A549 (cell line): ENCODE results near the gene NDUFV2. TPM values are rescaled to one million over a fixed set of nuclear protein-coding genes. Genes with fewer than 3 reads are reported as not detected.

Experiments used
- ATAC-seq, 2 experiments: fragments of 200-7000 bp in 1 of 2; fragments of >200 bp in 1 of 2; cut with Nextera tagmentation in 1 of 2; cut with Tn5 transposase in 1 of 2; 3 replicates each; pipeline versions ENCODE4 v1.8.0 to v1.9.1; 2018 to 2020; ENCODE audit warnings: mild to moderate bottlenecking in 1 of 2, moderate library complexity in 1 of 2
- CTCF ChIA-PET: fragments of 300-600 bp; sonication (Branson Sonifier 250); formaldehyde crosslinking; extraction: SDS; loops from one replicate; lab custom pipeline; 2021; ENCODE audit warnings: antibody characterized with exemption, inconsistent platforms; lab: Yijun Ruan, JAX
- POLR2A ChIA-PET: fragments of 350-600 bp; formaldehyde crosslinking; extraction: SDS; loops from one replicate; lab custom pipeline; 2021; ENCODE audit warnings: antibody characterized with exemption, inconsistent platforms; lab: Yijun Ruan, JAX
- DNase-seq, 2 experiments: peaks; one replicate each; pipeline versions ENCODE4 v3.0.0 to v3.0.0-alpha.2; 2011 to 2016; ENCODE audit warnings: low read depth in 1 of 2, low spot score in 1 of 2
- FAIRE-seq: peaks from 2 replicates; lab custom pipeline; 2011; peaks lifted over from hg19 to GRCh38; lab: Jason Lieb, UNC
- H3K27ac ChIP-seq, 2 experiments: fragments of >200 bp; sonication (Bioruptor Twin); formaldehyde crosslinking; 3 replicates each; pipeline ENCODE4 v1.5.1; 2016 to 2017
- H3K4me1 ChIP-seq: fragments of >200 bp; sonication (Bioruptor Twin); formaldehyde crosslinking; 3 replicates; pipeline ENCODE4 v1.6.1; 2016
- H3K4me2 ChIP-seq: fragments of >200 bp; sonication (Bioruptor Twin); formaldehyde crosslinking; 3 replicates; pipeline ENCODE4 v1.6.1; 2016
- H3K4me3 ChIP-seq: fragments of >200 bp; sonication (Bioruptor Twin); formaldehyde crosslinking; 3 replicates; pipeline ENCODE4 v1.5.1; 2016
- H3K9me3 ChIP-seq: fragments of >200 bp; sonication (Bioruptor Twin); formaldehyde crosslinking; 3 replicates; pipeline ENCODE4 v1.6.1; 2016
- CBX2 ChIP-seq: fragments of 200-600 bp; sonication (generic); IDR thresholded peaks from 2 replicates; pipeline ENCODE4 v1.6.1; 2016; ENCODE audit warnings: low read depth, mild to moderate bottlenecking, borderline replicate concordance
- CBX8 ChIP-seq: fragments of 200-600 bp; sonication (generic); IDR thresholded peaks from 2 replicates; pipeline ENCODE4 v1.6.1; 2016
- CEBPB ChIP-seq, 2 experiments: fragments of >200 bp in 1 of 2; sonication (Bioruptor Twin) in 1 of 2; formaldehyde crosslinking in 1 of 2; IDR thresholded peaks; 2 replicates each; pipeline ENCODE4 v1.6.1; 2012 to 2016
- CTCF ChIP-seq: fragments of >200 bp; sonication (Bioruptor Twin); formaldehyde crosslinking; IDR thresholded peaks from 3 replicates; pipeline ENCODE4 v1.5.1; 2016
- E2F6 ChIP-seq: IDR thresholded peaks from 2 replicates; pipeline ENCODE4 v1.6.1; 2012; ENCODE audit warnings: low read depth, borderline replicate concordance
- EHF ChIP-seq: fragments of 250-450 bp; sonication (Bioruptor Pico); IDR thresholded peaks from 2 replicates; pipeline ENCODE4 v1.5.0; 2020; ENCODE audit warnings: mild to moderate bottlenecking
- EP300 ChIP-seq, 2 experiments: fragments of >200 bp; sonication (Bioruptor Twin); formaldehyde crosslinking; IDR thresholded peaks; 2 replicates in 1 of 2; 3 replicates in 1 of 2; pipeline ENCODE4 v1.6.1; 2016 to 2017
- ESRRA ChIP-seq: fragments of 150-350 bp; IDR thresholded peaks from 2 replicates; pipeline ENCODE4 v1.6.1; 2014; ENCODE audit warnings: mild to moderate bottlenecking, low read length, borderline replicate concordance
- HOXA7 ChIP-seq: fragments of 250-450 bp; sonication (Bioruptor Pico); IDR thresholded peaks from 2 replicates; pipeline ENCODE4 v1.5.0; 2020; ENCODE audit warnings: mild to moderate bottlenecking, moderate library complexity
- JUNB ChIP-seq: fragments of >200 bp; sonication (Bioruptor Twin); formaldehyde crosslinking; IDR thresholded peaks from 2 replicates; pipeline ENCODE4 v1.6.1; 2016
- NFE2L2 ChIP-seq: fragments of 150-350 bp; conservative IDR thresholded peaks from 2 replicates; pipeline ENCODE4 v1.6.1; 2014; ENCODE audit warnings: low read length
- POLR2AphosphoS2 ChIP-seq: conservative IDR thresholded peaks from 2 replicates; pipeline ENCODE4 v1.6.1; 2012; ENCODE audit warnings: low read length, improper control_type of control experiment, inconsistent platforms
- RARB ChIP-seq: fragments of 250-450 bp; sonication (Bioruptor Pico); IDR thresholded peaks from 2 replicates; pipeline ENCODE4 v1.8.0; 2021; ENCODE audit warnings: mild to moderate bottlenecking, moderate library complexity
- ZFP36 ChIP-seq: fragments of 450-650 bp; IDR thresholded peaks from 2 replicates; pipeline ENCODE4 v1.6.1; 2014; ENCODE audit warnings: borderline replicate concordance; ENCODE audit not compliant: partially characterized antibody
- ZNF302 ChIP-seq: fragments of 250-450 bp; sonication (Bioruptor Pico); IDR thresholded peaks from 2 replicates; pipeline ENCODE4 v1.9.0; 2021; ENCODE audit warnings: inconsistent platforms, mild to moderate bottlenecking, moderate library complexity
- ZSCAN20 ChIP-seq: fragments of 250-450 bp; sonication (Bioruptor Pico); IDR thresholded peaks from 2 replicates; pipeline ENCODE4 v1.8.0; 2022; ENCODE audit warnings: mild to moderate bottlenecking, moderate library complexity
- whole genome bisulfite sequencing: methylation state at CpG from one replicate; pipeline ENCODE4 v1.1.6; 2017; ENCODE audit errors: missing lambda C conversion rate; 5-methylcytosine and 5-hydroxymethylcytosine counted together
- polyA plus RNA-seq, 4 experiments: library from polyadenylated mRNA; depleted of rRNA in 3 of 4; stranded (reverse); fragments of >200 nt; fragmentation: RNase III in 1 of 4; extraction: RNeasy Plus Mini Kit Qiagen cat#74134 plus additional on column Dnase treatment in 1 of 4; gene quantifications; 2 replicates in 3 of 4; 3 replicates in 1 of 4; pipeline ENCODE4 v1.2.3, GENCODE V29; 2011 to 2017
- TF ChIP-seq, protein P1 (sequence below): IDR thresholded peaks from 2 replicates; pipeline ENCODE4 v1.6.1; 2012
- TF ChIP-seq, protein P2 (sequence below): IDR thresholded peaks from 2 replicates; pipeline ENCODE4 v1.6.1; 2012

The NDUFV2 gene
- polyA plus RNA-seq, 2 of the 4 experiments (the other 2 are of a cell fraction), result 115 to 180 TPM

GRCh38 chr18:9117980-9118841, 15.7 kb downstream of the NDUFV2 start:
- FAIRE-seq (no peak), ATAC-seq (no peak), DNase-seq (no peak)
- ChIA-PET POLR2A (no interaction called here), CTCF (interaction anchor here (1.0 to 1.1 kb wide), 2 partner anchors 14 to 32 kb away, joined by 3 to 4 read pairs; no protein-coding TSS in a partner anchor)
- WGBS, result 77% methylated on average over 5 of the region's 5 CpGs
- peak overlapping the region; percentile 48; the same call in 2 of the 3 replicates for H3K4me2 ChIP-seq
- no peaks in the 10 kb centered on the region for H3K9me3 ChIP-seq
- H3K4me3 ChIP-seq, result no peak overlapping the region
- H3K27ac ChIP-seq, result no peak overlapping the region
- H3K4me1 ChIP-seq, result peaks cover 38% of the 10 kb centered on the region
- TF ChIP-seq ZFP36, result no peak
- no peak for TF ChIP-seq ZSCAN20 (CRISPR knock-in tag)
- TF ChIP-seq ESRRA, result no peak
- TF ChIP-seq, protein P1, sequence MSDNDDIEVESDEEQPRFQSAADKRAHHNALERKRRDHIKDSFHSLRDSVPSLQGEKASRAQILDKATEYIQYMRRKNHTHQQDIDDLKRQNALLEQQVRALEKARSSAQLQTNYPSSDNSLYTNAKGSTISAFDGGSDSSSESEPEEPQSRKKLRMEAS, result no peak
- TF ChIP-seq, protein P2, sequence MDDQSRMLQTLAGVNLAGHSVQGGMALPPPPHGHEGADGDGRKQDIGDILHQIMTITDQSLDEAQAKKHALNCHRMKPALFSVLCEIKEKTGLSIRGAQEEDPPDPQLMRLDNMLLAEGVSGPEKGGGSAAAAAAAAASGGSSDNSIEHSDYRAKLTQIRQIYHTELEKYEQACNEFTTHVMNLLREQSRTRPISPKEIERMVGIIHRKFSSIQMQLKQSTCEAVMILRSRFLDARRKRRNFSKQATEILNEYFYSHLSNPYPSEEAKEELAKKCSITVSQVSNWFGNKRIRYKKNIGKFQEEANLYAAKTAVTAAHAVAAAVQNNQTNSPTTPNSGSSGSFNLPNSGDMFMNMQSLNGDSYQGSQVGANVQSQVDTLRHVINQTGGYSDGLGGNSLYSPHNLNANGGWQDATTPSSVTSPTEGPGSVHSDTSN, result no peak
- no peak for TF ChIP-seq RARB
- TF ChIP-seq CEBPB (IDR thresholded peaks at IDR 0.05), result no peak
- no peak for TF ChIP-seq POLR2AphosphoS2
- no peak for TF ChIP-seq ZNF302 (CRISPR knock-in tag)
- TF ChIP-seq CBX2, result no peak
- TF ChIP-seq JUNB, result no peak
- no peak for TF ChIP-seq NFE2L2
- TF ChIP-seq EHF, result no peak
- no peak for TF ChIP-seq CTCF
- no peak for TF ChIP-seq HOXA7 (CRISPR knock-in tag)

- no peak overlapping the region for H3K27ac ChIP-seq
- POLR2A ChIA-PET, result no interaction called here
- FAIRE-seq (no peak), DNase-seq (no peak), ATAC-seq (no peak)
- H3K4me3 ChIP-seq, result no peak overlapping the region
- no peak for TF ChIP-seq E2F6
- TF ChIP-seq CTCF, result no peak
- TF ChIP-seq EP300 (IDR thresholded peaks at IDR 0.05), result no peak
- TF ChIP-seq CBX8, result no peak
- no peak overlapping the region for H3K4me2 ChIP-seq
- no peaks in the 10 kb centered on the region for H3K9me3 ChIP-seq
- peaks cover 42% of the 10 kb centered on the region for H3K4me1 ChIP-seq
- CTCF ChIA-PET, result interaction anchor here (1.3 kb wide), 1 partner anchor 11 kb away, joined by 4 read pairs; no protein-coding TSS in a partner anchor
- WGBS, result 73% methylated on average over 1 of the region's 1 CpG
These were observed 18.3 kb downstream of the NDUFV2 start for GRCh38 chr18:9120796-9121195.
